ENCODE data around the gene PRKAG2. TPM values are rescaled to one million over a fixed set of nuclear protein-coding genes. Genes with fewer than 3 reads are reported as not detected.
A peak's percentile ranks its signal among the peaks of the same experiment; 100 is the strongest.

The PRKAG2 gene
- total RNA-seq, 4 donors from 2014 or later: 8.9 to 35.1 (median 13.6) TPM

DNA sequence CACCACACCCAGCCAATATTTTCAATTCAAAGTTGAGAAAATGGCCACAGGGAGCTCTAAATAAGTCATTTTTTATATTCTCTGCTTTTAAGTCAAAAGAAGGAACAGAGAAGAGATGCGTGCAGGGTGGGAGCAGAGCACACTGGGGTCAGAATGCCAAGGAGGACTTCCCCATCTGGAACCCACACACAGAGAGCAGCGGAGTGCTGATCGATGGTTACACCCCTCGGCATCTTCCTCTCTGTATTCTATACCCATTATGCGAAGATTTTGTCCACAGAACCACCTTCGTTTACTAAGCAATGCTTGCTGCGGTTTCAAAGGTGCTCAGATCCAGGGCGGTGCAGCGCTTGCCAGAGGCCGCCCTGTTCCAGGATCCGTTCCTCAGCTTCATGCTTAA, 265.9 kb downstream of the PRKAG2 start:
- WGBS, 2 donors: 90 to 93% methylated on average over 11 of the region's 11 CpGs
- intact Hi-C loops (cut with DNase I): no loop called here
- no peak for DNase-seq

DNA sequence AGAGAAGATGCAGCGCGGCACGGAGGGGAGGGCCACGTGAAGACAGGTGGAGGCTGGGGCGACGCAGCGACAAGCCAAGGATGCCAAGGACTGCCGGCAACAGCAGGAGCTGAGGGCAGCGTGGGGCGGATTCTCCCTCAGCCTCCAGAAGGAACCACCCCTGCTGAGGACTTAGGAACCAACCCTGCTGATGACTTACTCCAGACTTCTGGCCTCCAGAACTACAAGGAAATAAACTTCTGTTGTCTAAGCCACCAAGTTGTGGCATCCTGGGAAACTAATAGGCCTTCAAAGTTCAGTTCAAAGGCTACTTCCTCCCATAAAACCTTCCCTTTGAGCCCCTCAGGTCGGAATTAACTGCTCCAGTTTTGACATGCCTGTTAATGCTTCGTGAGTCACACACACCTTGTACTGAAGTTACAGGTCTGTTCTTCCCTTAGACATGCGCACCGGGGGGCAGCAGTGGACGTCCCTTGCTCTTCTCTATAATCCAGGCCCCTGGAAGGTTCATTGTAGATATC, 268.8 kb downstream of the PRKAG2 start:
- no peaks in the 10 kb centered on the region for H3K9me3 ChIP-seq
- no peak for TF ChIP-seq POLR2A (IDR thresholded peaks at IDR 0.05)
- TF ChIP-seq, protein P1, sequence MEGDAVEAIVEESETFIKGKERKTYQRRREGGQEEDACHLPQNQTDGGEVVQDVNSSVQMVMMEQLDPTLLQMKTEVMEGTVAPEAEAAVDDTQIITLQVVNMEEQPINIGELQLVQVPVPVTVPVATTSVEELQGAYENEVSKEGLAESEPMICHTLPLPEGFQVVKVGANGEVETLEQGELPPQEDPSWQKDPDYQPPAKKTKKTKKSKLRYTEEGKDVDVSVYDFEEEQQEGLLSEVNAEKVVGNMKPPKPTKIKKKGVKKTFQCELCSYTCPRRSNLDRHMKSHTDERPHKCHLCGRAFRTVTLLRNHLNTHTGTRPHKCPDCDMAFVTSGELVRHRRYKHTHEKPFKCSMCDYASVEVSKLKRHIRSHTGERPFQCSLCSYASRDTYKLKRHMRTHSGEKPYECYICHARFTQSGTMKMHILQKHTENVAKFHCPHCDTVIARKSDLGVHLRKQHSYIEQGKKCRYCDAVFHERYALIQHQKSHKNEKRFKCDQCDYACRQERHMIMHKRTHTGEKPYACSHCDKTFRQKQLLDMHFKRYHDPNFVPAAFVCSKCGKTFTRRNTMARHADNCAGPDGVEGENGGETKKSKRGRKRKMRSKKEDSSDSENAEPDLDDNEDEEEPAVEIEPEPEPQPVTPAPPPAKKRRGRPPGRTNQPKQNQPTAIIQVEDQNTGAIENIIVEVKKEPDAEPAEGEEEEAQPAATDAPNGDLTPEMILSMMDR (IDR thresholded peaks at IDR 0.05): no peak
- H3K4me1 ChIP-seq: peaks cover 4 to 18% (median 10%) of the 10 kb centered on the region in 3 donors
- intact Hi-C loops (cut with DNase I): no loop called here
- 50 to 51% methylated on average over 13 to 14 of the region's 15 CpGs for WGBS, 2 donors
- no peaks in the 10 kb centered on the region for H3K27me3 ChIP-seq
- H3K27ac ChIP-seq: peak overlapping the region in 1 of 4 donors; percentile 25
- DNase-seq: no peak
- H3K36me3 ChIP-seq: peaks cover 0 to 38% (median 3%) of the 10 kb centered on the region in 3 donors
- no peak overlapping the region for H3K4me3 ChIP-seq

More for the DNA sequence above, 265.9 kb downstream of the PRKAG2 start:
- H3K9me3 ChIP-seq: no peaks in the 10 kb centered on the region
- no peak overlapping the region for H3K4me3 ChIP-seq
- H3K36me3 ChIP-seq: peaks cover 0 to 31% (median 0%) of the 10 kb centered on the region in 3 donors
- no peaks in the 10 kb centered on the region for H3K27me3 ChIP-seq
- TF ChIP-seq POLR2A (IDR thresholded peaks at IDR 0.05): no peak
- TF ChIP-seq, protein P1 (IDR thresholded peaks at IDR 0.05): no peak
- H3K27ac ChIP-seq: no peak overlapping the region
- H3K4me1 ChIP-seq: peaks cover 4 to 23% (median 10%) of the 10 kb centered on the region in 3 donors

DNA sequence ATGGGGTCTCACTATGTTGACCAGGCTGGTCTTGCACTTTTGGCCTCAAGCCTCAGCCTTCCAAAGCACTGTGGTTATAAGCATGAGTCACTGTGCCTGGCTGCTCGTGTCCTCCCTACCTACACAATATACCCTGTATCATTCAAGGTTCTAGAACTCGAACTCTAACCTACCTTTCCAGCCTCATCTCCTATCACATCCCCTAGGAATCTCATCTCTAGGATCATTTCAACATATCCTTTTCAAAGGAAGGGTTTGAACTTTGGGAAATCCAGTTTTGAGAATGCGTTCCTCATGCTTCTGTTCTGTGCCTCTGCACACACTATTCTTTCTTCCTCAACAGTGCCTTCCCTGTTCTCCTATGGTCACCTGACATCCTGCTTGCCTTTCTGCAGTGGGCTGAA, 269.4 kb downstream of the PRKAG2 start:
- no peak for DNase-seq
- 48 to 73% methylated on average over 3 of the region's 3 CpGs for WGBS, 2 donors
- H3K9me3 ChIP-seq: no peaks in the 10 kb centered on the region
- H3K36me3 ChIP-seq: peaks cover 0 to 34% (median 3%) of the 10 kb centered on the region in 3 donors
- no peaks in the 10 kb centered on the region for H3K27me3 ChIP-seq
- H3K4me1 ChIP-seq: peaks cover 4 to 18% (median 10%) of the 10 kb centered on the region in 3 donors
- TF ChIP-seq, protein P1 (IDR thresholded peaks at IDR 0.05): no peak
- no peak for TF ChIP-seq POLR2A (IDR thresholded peaks at IDR 0.05)
- intact Hi-C loops (cut with DNase I): no loop called here
- no peak overlapping the region for H3K27ac ChIP-seq
- no peak overlapping the region for H3K4me3 ChIP-seq

DNA sequence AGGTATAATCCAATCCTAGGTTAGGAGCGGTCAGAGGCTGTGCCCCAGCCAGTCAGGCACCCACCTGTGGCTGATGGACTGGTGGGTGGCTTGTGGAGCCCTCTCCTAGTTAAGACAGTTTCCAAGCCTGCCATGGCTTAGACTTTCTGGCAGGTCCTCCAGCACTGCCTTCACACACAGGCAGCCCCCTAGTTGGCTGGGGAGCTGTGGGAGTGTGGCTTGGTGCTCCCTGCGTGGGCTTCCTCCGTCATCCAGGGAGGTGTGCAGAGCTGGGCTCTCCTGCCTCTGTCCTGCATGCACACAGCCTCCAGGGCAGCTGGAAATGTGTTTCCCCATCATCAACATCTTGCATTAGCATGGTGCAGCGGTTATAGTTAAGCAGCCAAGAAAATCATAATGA, 273.0 kb downstream of the PRKAG2 start:
- H3K4me1 ChIP-seq: peaks cover 11 to 39% (median 18%) of the 10 kb centered on the region in 3 donors
- H3K36me3 ChIP-seq: peaks cover 0 to 18% (median 3%) of the 10 kb centered on the region in 3 donors
- TF ChIP-seq POLR2A (IDR thresholded peaks at IDR 0.05): no peak
- TF ChIP-seq, protein P1 (IDR thresholded peaks at IDR 0.05): no peak
- no peak overlapping the region for H3K27ac ChIP-seq
- no peaks in the 10 kb centered on the region for H3K9me3 ChIP-seq
- DNase-seq: no peak
- no peaks in the 10 kb centered on the region for H3K27me3 ChIP-seq
- 88 to 90% methylated on average over 1 to 2 of the region's 4 CpGs for WGBS, 2 donors
- no peak overlapping the region for H3K4me3 ChIP-seq
- intact Hi-C loops (cut with DNase I): no loop called here

DNA sequence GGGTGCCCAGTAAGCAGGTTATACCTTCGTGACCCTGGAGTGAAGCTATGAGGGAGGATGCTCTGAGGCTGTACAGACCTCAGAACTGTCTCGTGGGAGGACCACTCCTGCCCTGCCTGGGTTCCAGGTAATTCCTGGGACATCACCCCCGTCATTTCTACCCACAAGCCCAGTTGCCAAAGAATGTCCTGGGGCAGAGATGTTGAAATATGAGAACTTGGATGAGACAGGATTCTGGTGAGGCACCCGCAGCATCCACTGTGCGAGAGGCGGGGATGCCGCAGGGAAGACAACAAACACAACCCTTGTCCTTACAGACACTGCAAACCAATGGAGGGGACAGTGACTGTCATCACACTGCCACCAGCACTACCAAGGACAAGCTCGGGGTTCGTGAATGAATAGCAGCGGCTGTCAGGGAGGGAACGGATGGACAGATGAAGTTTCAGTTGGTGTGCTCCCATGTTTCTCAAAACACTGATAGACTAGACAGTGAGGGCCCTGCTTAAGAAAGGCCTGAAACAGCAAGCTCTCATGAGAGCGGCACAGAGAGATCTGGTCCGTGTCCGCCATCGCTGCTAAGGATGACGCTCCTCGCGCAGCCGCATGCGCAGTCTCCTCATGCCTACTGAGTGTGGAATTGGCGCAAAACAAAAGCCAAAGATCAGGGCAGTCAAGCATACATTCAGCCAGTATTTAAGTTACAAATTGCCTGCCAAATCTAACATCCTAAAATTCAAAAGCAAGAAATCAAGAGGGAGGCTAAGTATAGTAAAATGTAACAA, 275.2 kb downstream of the PRKAG2 start:
- Histone ChIP-seq H3K9me3 (no peaks in the 10 kb centered on the region), H3K4me3 (no peak overlapping the region), H3K27me3 (no peaks in the 10 kb centered on the region), H3K36me3 (peaks cover 0 to 18% (median 3%) of the 10 kb centered on the region in 3 donors), H3K27ac (no peak overlapping the region), H3K4me1 (peaks cover 7 to 32% (median 7%) of the 10 kb centered on the region in 3 donors)
- intact Hi-C loops (cut with DNase I): no loop called here
- TF ChIP-seq, protein P1 (IDR thresholded peaks at IDR 0.05): no peak
- DNase-seq: no peak
- 92 to 95% methylated on average over 20 to 21 of the region's 21 CpGs for WGBS, 2 donors
